OCI-LY7 (cell line): ENCODE data around the gene PHKB.
"Not testable (repeated sequence)": the region's sequence is repeated elsewhere in the genome, so short reads cannot be mapped to it uniquely, and the experiment has no call there.

Experiments
- CTCF ChIP-seq: fragments of 200-600 bp; sonication (generic); conservative IDR thresholded peaks from 2 replicates; pipeline ENCODE4 v1.5.1; 2014; ENCODE audit warnings: mild to moderate bottlenecking, antibody characterized with exemption, low read length, moderate library complexity, mixed read lengths
- EZH2phosphoT487 ChIP-seq: fragments of 200-600 bp; sonication (generic); IDR thresholded peaks from 2 replicates; pipeline ENCODE4 v1.6.1; 2018; ENCODE audit warnings: low read depth, borderline replicate concordance, mild to moderate bottlenecking, mixed run types, antibody characterized with exemption, low read length, moderate library complexity, mixed read lengths

GRCh38 chr16:47539707-47540670, 78.9 kb downstream of the PHKB start:
- TF ChIP-seq CTCF, EZH2phosphoT487: not testable (repeated sequence)
